GM12801 (cell line): ENCODE data around the gene UBL4A.

Source experiments
- TF ChIP-seq, protein P1 (sequence below): IDR thresholded peaks from one replicate; pipeline ENCODE4 v1.5.1; 2011; ENCODE audit warnings: control low read depth; ENCODE audit not compliant: insufficient read length; ENCODE audit errors: extremely low read depth

UBL4A gene

DNA sequence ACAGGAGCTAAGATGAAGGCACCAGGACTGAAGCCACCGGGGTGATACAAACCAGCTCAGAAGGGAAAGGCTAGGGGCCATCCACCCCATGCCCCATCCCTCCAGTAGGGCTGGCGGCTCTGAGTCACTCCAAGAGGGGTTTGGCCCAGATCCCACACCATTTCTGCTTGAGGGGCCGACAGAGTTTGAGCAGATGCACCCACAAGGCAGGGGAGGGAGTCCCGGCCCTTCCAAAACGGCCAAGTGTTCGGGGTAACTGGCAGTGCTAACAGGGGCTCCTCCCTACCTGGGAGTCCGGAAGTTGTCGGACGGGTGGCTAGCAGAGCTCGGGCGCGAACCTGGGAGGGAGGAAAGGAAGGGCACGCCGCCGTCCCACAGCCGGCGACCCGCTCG is 3.6 kb upstream of the UBL4A start:
- TF ChIP-seq, protein P1, sequence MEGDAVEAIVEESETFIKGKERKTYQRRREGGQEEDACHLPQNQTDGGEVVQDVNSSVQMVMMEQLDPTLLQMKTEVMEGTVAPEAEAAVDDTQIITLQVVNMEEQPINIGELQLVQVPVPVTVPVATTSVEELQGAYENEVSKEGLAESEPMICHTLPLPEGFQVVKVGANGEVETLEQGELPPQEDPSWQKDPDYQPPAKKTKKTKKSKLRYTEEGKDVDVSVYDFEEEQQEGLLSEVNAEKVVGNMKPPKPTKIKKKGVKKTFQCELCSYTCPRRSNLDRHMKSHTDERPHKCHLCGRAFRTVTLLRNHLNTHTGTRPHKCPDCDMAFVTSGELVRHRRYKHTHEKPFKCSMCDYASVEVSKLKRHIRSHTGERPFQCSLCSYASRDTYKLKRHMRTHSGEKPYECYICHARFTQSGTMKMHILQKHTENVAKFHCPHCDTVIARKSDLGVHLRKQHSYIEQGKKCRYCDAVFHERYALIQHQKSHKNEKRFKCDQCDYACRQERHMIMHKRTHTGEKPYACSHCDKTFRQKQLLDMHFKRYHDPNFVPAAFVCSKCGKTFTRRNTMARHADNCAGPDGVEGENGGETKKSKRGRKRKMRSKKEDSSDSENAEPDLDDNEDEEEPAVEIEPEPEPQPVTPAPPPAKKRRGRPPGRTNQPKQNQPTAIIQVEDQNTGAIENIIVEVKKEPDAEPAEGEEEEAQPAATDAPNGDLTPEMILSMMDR = no peak

DNA sequence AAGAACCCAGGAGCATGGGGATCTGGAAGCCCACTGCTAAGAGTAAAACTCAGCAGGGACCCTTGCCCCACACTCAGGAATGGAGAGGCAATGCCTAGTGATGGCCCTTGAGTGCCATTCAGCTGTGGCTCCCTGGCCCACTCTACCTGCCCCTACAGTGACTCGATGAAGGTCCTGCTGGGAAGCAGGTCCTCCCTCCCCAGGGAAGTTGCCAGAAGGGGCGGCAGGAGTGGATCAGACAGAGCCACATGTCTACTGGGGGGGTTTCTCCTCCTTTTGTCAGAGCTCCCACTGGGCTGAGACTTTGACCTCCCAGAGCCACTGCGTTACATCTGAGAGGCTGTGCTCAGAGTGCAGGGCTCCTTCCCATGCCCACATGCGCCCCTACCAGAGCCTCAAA is 2.8 kb upstream of the UBL4A start:
- TF ChIP-seq, protein P1 = no peak

DNA sequence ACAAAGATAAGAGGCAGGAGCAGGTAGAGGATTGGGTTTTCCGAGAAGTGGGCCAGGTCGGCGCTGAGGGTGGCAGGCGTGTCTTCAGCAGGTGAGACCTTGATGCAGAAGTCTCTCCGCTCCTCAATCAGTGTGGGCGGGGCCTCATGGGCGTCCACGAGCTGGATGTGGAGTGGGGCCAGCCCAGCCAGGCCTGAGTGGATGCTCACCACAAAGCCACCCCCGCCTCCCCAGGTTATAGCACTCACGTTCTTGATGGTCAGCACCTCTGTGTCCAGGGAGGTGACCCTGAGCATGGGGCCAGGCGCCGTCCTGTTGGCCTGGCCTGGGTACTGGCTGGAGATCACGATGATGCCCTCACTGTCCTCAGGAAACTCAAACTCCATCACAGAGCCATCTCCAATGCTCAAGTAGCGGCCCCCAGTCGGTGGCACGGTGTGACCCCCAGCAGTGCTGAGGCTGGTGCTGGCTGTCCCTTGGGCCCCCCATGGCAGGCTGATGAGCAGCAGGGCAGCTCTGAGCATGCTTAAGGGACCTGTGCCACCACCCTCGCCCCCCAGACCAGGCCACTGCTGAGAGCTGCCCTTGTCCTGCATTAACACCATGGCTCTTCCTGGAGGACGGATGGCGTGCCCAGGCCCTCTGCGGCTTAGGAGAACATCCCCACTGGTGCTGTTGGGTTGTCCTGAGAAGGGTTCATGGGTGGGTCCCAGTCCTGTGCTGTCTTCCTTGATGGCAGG is 2.1 kb upstream of the UBL4A start:
- TF ChIP-seq, protein P1 = no peak

DNA sequence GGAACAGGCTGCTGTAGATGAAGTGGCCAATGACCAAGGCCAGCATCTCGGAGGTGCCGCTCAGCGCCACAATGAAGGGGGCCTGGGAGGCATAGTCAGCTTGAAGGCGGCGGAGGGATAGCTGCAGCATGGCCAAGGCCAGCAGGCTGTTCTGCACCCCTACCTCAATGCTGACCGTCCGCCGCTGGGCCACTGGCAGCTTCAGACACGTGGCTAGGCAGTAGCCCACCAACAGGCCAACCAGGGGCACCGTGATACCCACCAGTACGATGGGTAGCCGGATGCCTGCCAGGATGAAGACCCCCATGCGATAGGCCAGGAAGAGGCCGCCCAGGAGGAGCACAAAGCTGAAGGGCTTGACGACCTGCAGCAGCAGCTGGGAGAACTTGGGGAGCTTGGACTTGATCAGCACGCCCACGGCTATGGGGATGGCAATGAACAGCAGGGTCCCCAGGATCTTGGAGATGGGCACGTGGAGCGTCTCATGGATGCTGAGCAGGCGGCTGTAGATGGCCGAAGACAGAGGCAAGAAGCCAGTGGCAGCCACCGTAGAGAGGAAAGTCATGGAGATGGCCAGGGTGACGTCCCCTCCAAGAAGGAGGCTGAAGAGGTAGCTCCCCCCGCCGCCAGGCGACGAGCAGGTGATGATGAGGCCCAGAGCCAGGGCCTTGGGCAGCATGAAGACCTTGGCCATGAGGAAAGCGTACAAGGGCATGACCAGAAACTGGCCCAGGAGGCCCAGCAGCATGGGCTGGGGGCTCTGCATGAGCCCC is 1.3 kb upstream of the UBL4A start:
- TF ChIP-seq, protein P1 = no peak

DNA sequence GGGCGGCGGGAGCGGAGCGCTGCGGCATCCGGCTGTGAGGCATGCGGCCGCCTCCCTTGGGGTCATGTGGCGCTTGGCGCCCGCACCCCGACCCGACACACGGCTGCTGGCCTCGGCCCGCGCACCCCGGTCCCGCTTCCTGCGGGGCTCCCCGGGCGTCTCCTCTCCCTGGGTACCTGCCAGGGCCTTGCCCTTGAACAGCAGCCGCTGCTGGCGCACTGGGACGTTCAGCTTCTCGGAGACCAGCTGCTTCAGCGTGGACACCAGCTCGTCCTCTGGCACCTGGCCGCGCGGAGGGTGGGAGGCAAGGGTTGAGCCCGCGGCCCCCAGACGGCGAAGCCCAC is 391 bp downstream of the UBL4A start:
- TF ChIP-seq, protein P1 = no peak

DNA sequence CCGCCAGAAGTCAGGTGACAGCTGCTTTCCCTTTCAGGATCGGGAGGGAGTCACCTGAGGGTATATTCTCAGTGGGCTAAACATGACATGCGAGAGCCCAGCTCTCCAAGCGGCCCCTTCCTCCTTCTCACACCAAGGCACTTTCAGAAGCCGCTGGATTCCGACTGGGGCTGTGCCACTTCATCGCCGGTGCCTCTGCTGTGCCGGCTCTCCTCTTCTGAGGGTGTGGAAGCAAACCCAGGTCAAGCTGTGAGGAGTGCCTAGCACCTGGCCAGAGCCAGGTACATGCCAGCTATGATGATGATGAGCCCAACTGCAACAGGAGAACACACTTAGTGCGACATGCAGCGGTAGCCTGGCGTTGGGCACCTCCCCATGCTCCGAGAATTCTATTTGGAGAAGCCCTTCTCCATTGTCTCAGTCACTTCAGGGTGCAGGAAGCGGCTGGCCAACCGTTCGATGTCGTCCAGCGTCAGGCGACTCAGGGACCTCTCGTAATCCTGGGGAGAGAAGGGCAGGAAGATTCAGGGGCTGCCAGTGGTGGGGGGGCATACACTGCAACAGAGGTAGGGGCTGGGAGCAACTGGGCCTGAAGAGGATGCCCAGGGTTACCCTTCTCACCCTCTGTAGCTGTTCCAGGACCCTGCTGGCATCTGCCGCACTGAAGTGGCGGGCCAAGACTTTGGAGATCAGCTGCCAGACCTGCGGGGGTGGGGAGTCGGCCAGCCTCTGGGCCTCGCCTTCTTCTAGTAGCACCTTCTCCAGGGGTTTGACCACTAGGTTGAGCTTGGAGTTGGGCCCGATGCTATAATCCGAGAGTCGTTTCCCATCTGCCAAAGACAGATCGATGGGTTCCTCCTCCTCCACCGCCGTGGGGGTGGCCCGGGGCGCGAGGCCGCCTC is 1.0 kb downstream of the UBL4A start:
- TF ChIP-seq, protein P1 = no peak
